Measurements from ENCODE around the gene IL15. TPM values are rescaled to one million over a fixed set of nuclear protein-coding genes. Genes with fewer than 3 reads are reported as not detected.

IL15 gene
- total and polyA plus RNA-seq, 7 donors = 1.4 to 3.0 (median 2.2) TPM

- ATAC-seq (no peak), DNase-seq (no peak)
- Histone ChIP-seq H3K27ac (no peak overlapping the region), H3K4me1 (no peaks in the 10 kb centered on the region), H3K4me3 (no peak overlapping the region), H3K36me3 (ENCODE audit: insufficient read depth in 1 of 2, low read depth in 1 of 2) (no peaks in the 10 kb centered on the region), H3K27me3 (ENCODE audit: insufficient read depth in 3 of 3, low read length in 2 of 3) (no peaks in the 10 kb centered on the region), H3K9me3 (no peaks in the 10 kb centered on the region)
- TF ChIP-seq, protein P1, sequence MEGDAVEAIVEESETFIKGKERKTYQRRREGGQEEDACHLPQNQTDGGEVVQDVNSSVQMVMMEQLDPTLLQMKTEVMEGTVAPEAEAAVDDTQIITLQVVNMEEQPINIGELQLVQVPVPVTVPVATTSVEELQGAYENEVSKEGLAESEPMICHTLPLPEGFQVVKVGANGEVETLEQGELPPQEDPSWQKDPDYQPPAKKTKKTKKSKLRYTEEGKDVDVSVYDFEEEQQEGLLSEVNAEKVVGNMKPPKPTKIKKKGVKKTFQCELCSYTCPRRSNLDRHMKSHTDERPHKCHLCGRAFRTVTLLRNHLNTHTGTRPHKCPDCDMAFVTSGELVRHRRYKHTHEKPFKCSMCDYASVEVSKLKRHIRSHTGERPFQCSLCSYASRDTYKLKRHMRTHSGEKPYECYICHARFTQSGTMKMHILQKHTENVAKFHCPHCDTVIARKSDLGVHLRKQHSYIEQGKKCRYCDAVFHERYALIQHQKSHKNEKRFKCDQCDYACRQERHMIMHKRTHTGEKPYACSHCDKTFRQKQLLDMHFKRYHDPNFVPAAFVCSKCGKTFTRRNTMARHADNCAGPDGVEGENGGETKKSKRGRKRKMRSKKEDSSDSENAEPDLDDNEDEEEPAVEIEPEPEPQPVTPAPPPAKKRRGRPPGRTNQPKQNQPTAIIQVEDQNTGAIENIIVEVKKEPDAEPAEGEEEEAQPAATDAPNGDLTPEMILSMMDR (IDR thresholded peaks at IDR 0.05) = no peak
- intact Hi-C loops (cut with DNase I) = no loop called here
- WGBS, 3 donors = 91 to 97% (median 94%) methylated on average over 1 of the region's 1 CpG
Measured at GRCh38 chr4:141620715-141621114, 15.7 kb upstream of the IL15 start.

- DNase-seq = no peak
- Histone ChIP-seq H3K27me3 (ENCODE audit: insufficient read depth in 3 of 3, low read length in 2 of 3) (no peaks in the 10 kb centered on the region), H3K4me3 (no peak overlapping the region), H3K27ac (no peak overlapping the region), H3K9me3 (no peaks in the 10 kb centered on the region), H3K36me3 (ENCODE audit: insufficient read depth in 1 of 2, low read depth in 1 of 2) (no peaks in the 10 kb centered on the region), H3K4me1 (no peaks in the 10 kb centered on the region)
- no peak for ATAC-seq
- TF ChIP-seq, protein P1 (IDR thresholded peaks at IDR 0.05) = no peak
- intact Hi-C loops (cut with DNase I) = no loop called here
- 57 to 83% (median 75%) methylated on average over 2 of the region's 2 CpGs for WGBS, 3 donors
Measured at GRCh38 chr4:141625023-141625422, 11.4 kb upstream of the IL15 start.

GRCh38 chr4:141630854-141631253, 5.5 kb upstream of the IL15 start:
- H3K27me3 ChIP-seq (ENCODE audit: insufficient read depth in 3 of 3, low read length in 2 of 3) = no peaks in the 10 kb centered on the region
- no peaks in the 10 kb centered on the region for H3K4me1 ChIP-seq
- no peaks in the 10 kb centered on the region for H3K9me3 ChIP-seq
- no peak for DNase-seq
- TF ChIP-seq, protein P1 (IDR thresholded peaks at IDR 0.05) = no peak
- H3K36me3 ChIP-seq (ENCODE audit: insufficient read depth in 1 of 2, low read depth in 1 of 2) = no peaks in the 10 kb centered on the region
- H3K4me3 ChIP-seq = no peak overlapping the region
- 68 to 89% (median 82%) methylated on average over 1 of the region's 1 CpG for WGBS, 3 donors
- intact Hi-C loops (cut with DNase I) = no loop called here
- no peak overlapping the region for H3K27ac ChIP-seq
- ATAC-seq = no peak

DNA sequence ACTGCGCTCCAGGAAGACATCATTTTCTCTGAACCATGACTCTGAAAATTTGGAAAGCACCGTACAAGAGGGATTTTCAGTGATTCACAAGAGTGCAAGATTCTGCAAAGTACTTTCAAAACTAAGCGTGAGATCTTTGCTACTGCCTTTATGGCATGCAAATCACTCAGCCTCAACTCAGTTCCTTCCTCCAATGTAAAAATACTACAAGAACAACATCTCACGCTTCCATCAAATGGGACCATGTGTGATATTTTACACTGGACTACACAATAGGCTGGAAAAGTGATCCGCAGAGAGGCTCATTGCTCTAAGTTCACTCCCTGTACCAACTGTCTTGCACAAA, 674 bp upstream of the IL15 start:
- no peaks in the 10 kb centered on the region for H3K36me3 ChIP-seq (ENCODE audit: insufficient read depth in 1 of 2, low read depth in 1 of 2)
- H3K27ac ChIP-seq = peak overlapping the region; percentile 82
- TF ChIP-seq, protein P1 (IDR thresholded peaks at IDR 0.05) = no peak
- DNase-seq = no peak
- peaks cover 8% of the 10 kb centered on the region for H3K4me1 ChIP-seq
- H3K27me3 ChIP-seq (ENCODE audit: insufficient read depth in 3 of 3, low read length in 2 of 3) = no peaks in the 10 kb centered on the region
- intact Hi-C loops (cut with DNase I) = loop anchor here in 1 of 2 donors (5.0 kb wide), 1 partner anchor 298 kb away; no protein-coding TSS in a partner anchor
- H3K9me3 ChIP-seq = no peaks in the 10 kb centered on the region
- WGBS, 3 donors = 33 to 57% (median 39%) methylated on average over 5 of the region's 5 CpGs
- ATAC-seq = peak in 3 of 4 donors; percentile 25 to 67 (median 48)
- peak overlapping the region; percentile 76 for H3K4me3 ChIP-seq

- TF ChIP-seq, protein P1 (IDR thresholded peaks at IDR 0.05) = no peak
- no peaks in the 10 kb centered on the region for H3K27me3 ChIP-seq (ENCODE audit: insufficient read depth in 3 of 3, low read length in 2 of 3)
- 1 to 2% (median 1%) methylated on average over 38 to 41 of the region's 41 CpGs for WGBS, 3 donors
- intact Hi-C loops (cut with DNase I) = loop anchor here in 1 of 2 donors (5.0 kb wide), 1 partner anchor 300 kb away; no protein-coding TSS in a partner anchor
- H3K4me3 ChIP-seq = peak overlapping the region; percentile 76
- no peaks in the 10 kb centered on the region for H3K36me3 ChIP-seq (ENCODE audit: insufficient read depth in 1 of 2, low read depth in 1 of 2)
- peak; percentile 84 to 90 (median 85) for ATAC-seq
- H3K9me3 ChIP-seq = no peaks in the 10 kb centered on the region
- peak overlapping the region; percentile 82 for H3K27ac ChIP-seq
- peak; percentile 43 to 72 for DNase-seq
- H3K4me1 ChIP-seq = peaks cover 8% of the 10 kb centered on the region
Measured at GRCh38 chr4:141636771-141637460, 533 bp downstream of the IL15 start.

Data from psoas muscle (tissue), 8 donors.